ENCODE data around the gene JADE1.

Gene JADE1

DNA sequence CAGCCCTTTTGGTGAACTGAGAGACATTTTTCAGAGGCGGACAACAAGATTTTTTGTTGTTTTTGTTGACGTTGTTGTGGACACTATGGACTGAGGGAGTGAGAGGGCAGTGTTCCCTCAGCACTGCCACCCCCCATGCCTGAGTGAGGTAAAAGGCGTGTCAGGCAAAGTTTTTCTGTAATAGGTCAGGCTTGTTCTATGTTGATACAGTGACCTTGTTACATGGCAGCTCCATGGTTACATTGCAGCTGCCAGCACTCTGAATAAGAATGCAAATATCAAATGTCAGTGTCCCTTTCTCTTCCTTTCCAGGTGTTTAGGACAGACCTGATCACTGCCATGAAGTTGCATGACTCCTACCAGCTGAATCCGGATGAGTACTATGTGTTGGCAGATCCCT, 36.6 kb downstream of the JADE1 start:
- DNase-seq (ENCODE audit: low spot score): no peak

DNA sequence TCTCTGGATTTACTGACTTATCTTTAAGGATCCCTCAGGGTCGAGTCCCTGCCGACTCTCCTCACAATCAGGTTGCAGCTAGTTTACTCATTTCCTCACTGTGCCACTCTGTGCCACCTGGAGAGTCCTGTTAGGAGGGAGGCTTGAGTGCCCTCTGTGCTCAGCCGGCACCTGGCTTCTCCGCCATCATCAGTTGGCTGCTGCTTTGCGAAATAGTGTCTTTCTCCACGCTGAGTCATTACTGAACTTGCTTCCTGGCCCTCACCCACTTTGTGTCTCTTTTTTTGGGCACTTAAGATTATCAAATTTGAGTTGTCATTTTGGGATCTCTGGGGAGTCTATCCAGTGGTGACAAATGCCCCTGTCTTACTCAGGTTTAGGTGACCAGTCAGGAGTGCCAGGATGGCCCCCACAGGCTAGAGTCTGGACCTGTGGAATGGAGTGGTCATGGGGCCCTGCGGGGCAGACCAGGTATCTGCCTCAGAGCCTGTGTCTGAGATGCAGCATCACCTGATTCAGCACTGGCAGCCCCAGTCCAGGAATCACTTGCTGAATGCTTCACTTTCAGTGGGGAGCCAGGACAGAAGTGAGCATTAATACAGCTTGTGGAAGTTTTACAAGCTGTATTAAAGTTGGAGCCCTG, 37.7 kb downstream of the JADE1 start:
- DNase-seq (ENCODE audit: low spot score): no peak

DNA sequence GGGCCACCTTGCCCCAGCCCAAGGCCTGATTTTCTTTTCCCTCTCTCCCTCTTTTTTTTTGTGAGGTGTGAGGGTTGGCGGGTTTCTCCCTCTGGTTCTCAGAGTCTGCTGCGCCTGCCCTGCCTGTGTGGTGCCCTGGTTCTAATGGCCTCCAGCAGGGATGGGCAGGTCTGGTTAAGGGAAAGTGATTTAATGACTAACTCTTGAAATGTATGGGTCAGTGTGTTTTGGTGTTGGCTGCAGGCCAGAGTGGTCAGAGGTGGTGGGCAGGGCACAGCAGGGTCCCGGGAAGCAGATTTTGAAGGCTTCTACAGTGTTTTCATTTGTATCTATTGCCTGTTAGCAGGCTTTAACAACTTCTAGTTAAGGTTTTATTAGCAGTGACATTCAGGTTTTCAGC, 39.0 kb downstream of the JADE1 start:
- no peak for DNase-seq (ENCODE audit: low spot score)

DNA sequence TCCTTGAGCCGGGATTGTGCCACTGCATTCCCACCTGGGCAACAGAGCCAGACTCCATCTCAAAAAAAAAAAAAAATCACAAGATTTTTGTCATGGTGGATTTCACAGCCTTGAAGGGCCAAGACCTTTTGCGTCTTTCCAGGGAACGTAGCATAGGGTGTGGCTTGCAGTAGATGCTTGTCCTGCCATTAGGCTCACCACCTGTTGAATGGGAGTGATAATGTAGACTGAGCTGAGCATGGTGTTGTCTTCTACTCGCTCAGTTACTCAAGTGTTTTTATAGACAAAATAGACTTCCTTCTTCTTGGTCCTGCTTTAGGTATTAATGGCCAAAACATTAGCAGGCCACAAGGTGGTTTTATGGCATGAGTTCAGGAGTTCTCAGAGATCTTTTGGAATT, 40.8 kb downstream of the JADE1 start:
- DNase-seq (ENCODE audit: low spot score): no peak

DNA sequence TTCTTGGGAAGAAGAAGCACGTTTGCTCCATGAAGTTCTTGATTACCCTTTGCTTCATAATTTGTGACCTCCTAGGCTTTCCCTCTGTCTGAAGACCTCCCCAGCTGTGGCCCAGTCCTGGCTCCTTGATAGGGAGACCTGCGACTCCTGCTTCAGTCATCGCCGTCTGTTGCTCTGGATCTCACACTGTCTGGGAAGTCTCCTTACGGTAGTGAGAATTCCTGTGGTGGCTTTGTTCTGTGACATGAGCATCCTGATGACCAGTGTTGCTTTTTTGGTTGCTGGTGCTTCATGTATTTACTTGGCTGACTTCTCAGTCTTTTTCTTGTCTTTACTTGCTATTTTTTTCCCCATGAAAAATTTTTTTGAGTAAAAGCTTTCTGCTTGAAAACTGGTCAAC, 44.2 kb downstream of the JADE1 start:
- DNase-seq (ENCODE audit: low spot score): no peak

DNA sequence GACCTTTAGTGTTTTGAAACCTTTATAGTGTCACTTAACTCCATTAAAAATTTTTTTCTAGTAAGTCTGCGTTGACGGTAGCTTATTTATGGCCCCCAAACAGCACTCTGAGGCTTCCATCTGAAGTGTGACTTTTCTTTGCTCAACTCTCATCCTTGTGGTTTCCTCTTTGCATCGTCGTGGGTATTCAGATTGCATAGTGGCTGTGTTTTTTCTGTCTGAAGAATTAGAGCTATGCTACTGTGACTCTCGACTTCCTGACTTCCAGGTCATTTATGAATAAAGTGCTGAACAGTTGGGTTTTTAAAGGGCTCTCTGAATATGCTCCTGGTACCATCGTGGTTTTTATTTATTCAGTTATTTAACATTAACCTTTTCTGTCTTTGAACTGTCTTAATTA, 44.9 kb downstream of the JADE1 start:
- DNase-seq (ENCODE audit: low spot score): peak; percentile 27

DNA sequence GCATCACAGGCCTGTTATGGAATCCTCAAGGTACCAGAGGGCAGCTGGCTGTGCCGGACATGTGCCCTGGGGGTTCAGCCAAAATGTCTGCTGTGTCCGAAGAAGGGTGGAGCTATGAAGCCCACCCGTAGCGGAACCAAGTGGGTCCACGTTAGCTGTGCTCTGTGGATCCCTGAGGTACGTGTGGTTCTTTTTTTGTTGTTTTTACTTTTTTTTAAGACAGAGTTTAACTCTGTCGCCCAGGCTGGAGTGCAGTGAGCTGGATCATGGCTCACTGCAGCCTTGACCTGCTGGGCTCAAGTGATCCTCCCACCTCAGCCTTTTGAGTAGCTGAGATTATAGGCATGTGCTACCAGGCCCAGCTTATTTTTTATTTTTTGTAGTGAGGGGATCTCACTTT, 46.1 kb downstream of the JADE1 start:
- no peak for DNase-seq (ENCODE audit: low spot score)

DNA sequence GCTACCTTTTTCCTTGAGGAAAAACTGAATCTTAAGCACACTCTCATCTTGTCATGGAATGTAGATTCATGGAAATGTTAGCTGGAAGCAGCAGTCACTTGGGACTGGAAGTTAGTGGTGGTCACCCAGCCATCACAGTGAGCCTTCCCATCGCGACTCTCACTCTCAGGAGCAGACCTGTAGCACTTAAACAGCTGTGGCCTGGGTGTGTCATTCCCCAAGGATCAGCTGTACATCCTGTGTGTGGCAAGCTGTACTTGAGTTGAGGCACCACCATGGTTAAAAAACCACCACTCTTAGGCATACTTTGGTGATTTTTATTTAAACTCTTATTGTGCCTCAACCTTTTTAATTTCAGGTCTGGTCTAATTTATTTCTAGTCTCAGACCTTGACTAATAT, 46.7 kb downstream of the JADE1 start:
- DNase-seq (ENCODE audit: low spot score): no peak

DNA sequence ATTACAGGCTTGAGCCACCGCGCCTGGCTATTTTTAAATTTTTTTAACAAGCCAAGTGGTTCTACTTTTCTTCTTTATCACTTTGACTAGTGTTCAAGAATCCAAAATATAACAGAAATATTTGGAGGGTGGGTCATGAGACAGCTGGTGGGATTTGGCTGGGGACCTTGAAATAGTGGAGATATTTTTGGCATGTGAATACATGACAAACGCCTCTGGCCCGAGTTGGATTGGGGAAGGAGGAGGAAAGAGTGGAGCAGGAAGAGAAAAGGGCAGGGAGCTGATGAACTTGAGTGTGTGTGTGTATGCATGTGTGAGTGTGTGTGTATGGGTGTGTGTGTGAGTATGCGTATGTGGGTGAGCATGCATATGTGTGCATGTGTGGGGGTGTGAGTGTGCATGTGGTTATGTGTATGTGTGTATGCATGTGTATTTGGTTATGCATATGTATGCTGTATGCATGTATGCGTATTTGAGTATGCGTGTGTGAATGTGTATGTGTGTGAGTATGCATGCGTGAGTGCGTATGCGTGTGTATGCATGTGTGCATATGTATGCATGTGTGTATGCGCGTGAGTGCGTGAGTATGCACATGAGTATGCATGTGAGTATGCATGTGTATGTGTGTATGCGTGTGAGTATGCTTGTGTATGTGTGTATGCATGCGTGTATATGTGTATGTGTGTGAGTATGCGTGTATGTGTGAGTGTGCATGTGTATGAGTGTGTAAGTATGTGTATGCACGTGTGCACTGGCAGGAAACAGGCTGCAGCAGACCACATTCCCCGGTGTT, 49.6 kb downstream of the JADE1 start:
- peak; percentile 70 for DNase-seq (ENCODE audit: low spot score)

DNA sequence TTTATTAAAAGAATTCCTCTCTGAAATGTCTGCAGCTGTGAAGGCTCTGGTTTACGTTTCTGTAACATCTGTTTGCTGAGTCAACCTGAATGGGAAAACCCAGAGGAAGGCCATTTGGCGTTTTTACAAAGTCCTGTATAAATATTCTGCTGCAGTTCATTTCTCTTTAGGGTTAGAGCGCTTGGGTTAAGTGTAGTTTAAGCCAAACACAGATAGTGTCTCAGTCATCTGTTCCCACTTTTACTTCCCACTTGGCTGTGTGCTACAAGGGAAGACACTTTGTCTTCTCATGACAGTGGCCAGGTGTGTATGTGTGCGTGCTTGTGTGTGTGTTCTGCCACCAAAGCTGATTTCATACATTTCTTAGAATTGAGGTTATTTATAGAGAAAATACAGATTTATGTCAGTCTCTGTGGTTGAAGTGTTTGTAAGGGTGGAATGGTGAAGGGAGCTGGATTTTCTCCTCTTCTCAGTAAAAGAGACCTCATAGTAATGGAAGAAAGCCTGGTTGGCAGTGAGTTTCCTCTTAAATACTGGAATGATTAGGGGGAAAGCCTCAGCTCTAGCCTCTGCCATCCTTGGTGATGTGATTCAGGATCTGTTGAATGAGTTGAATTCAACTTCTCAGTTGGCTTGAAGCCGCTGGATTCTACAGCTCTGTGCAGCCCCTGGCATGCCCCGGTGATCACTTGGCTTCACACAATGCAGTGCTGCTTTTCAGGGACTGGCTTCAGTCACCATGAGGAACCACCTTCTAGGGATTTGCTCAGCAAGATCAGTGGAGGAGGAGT, 50.6 kb downstream of the JADE1 start:
- peak; percentile 69 for DNase-seq (ENCODE audit: low spot score)

DNA sequence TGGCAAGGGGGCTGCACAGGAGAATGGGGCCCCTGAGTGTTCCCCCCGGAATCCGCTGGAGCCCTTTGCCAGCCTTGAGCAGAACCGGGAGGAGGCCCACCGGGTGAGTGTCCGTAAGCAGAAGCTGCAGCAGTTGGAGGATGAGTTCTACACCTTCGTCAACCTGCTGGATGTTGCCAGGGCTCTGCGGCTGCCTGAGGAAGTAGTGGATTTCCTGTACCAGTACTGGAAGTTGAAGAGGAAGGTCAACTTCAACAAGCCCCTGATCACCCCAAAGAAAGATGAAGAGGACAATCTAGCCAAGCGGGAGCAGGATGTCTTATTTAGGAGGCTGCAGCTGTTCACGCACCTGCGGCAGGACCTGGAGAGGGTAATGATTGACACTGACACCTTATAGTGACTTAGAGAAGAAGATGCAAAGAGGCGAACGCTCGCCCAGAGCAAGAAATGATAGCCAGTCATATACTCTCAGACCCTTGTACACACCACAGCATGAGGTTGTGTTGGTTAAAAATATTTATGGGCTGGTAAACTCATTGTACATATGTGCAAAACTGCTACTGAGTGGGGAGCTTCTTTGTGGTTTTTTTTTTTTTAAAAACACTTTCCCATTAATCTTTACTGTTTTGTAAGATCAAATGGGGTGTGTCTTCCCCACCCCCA, 52.5 kb downstream of the JADE1 start:
- DNase-seq (ENCODE audit: low spot score): no peak

DNA sequence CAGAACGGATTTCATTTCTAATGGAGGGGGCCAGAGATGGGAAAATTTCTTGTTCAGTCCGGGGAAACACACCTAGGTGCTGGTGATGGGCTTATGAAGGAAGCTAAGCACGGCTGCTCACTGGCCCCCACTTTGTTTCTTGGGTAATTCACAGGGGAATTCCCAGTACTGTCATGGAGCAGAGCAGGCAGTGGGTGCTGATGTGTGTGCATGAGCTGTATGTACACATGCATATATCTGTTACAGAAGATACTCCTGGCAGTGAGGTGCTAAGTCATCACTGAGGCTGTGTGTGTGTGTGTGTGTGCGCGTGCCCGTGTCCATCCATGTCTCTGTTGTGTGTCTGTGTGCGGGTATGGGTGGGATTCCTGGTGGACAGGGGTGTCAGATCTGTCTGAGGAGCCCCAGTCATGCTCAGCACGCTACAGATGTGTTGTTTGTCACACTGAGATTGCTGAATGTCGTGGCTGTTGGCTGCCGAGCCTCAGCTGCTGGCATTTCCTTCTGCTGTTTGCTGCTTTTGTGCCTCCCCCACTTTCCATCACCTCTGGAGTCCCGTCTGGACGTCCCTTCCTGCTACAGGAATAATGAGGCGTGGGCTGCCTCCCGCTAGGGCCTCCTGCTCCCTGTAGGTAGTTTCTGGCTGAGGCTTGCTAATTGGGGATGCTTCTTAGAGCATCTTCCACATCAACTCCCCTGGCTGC, 53.3 kb downstream of the JADE1 start:
- DNase-seq (ENCODE audit: low spot score): no peak

DNA sequence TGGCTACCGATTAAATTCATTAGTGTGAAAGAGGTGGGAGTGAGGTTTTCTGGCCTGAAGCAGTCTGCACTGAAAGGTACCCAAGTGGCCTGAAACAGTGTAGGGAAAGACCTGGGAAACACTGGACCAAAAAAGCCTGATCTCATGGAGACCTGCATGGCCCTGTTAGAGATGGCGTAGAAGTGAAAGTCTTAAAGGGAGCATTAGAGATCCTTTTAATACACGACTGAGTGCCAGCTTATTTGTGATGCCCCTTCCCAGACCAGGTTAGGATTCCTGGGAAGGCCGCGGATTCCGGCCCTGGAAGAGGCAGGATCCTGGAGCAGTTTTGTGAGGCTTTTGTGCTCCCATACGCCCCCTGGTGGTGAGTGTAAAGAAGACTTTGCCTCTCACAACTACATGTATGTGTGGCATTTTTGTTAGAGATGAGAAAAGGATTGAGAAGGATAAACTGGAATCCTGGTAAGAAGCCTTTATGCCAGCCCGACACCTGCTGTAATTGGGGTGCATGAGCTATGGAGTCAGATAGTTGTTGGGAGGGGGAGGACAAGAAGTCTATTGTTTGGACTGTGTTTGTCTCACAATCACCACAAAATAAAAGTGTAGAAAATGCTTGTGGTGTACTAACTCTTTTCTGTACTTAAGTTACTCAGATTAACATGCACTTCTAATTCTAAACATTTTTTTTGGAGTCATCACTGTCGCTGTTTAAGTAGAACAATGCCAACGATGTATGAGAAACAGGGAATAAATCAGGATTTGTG, 54.0 kb downstream of the JADE1 start:
- peak; percentile 85 for DNase-seq (ENCODE audit: low spot score)

DNA sequence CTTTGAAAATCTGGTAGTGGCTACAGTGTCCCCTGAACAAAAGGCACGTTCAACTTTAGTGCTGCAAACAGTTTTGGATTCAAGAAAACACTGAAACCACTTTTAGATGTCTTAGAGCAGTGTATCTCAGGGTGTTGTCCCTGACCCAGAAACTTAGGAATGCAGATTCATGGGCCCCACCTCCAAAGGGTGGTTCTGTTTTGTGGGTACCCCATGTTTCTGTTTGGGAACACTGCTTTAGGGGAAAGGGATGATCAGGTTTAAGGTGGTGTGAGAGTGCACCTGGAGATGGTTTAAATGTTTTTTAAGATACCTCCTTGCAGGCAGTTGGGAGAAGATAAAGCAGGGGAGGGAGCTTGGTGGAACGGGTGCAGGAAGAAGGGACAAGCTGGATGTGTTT, 55.6 kb downstream of the JADE1 start:
- DNase-seq (ENCODE audit: low spot score): no peak

DNA sequence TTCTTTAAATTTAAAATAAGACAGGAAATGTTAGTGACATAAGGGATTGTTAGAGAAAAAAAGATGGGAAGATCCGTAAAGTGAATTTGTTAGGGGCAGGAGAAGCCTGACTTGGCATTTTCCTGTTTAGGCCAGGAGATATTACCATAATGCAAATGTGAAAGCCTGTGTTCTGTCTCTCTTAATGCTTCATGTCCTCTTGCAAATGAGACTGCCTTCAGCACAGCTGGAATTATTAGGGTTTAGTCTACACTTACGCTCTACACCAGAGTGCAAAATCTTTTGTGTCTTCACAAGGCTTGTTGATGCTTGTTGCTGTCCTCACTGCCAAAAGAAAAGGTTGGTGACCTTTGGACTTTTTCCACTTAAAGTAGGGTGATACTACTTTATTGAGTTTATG, 56.8 kb downstream of the JADE1 start:
- no peak for DNase-seq (ENCODE audit: low spot score)

DNA sequence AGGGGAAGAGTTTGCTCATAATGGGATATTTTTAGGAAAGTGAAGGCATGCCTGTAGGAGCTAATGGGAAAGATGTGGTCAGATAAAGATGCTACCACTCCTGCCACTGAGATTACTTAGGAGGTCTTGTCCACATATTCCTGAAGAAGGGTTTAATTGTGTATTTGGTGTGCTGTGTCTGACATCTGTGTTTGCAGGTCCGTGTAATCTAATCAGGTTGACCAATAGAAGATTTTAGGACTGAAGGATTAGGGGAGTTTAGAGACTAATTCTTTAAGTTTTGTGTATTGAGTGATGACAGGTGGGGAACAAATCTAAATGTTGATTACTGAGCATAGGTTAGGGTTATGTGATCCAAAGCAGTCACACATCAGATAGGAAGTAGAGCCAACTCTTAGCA, 57.2 kb downstream of the JADE1 start:
- no peak for DNase-seq (ENCODE audit: low spot score)

DNA sequence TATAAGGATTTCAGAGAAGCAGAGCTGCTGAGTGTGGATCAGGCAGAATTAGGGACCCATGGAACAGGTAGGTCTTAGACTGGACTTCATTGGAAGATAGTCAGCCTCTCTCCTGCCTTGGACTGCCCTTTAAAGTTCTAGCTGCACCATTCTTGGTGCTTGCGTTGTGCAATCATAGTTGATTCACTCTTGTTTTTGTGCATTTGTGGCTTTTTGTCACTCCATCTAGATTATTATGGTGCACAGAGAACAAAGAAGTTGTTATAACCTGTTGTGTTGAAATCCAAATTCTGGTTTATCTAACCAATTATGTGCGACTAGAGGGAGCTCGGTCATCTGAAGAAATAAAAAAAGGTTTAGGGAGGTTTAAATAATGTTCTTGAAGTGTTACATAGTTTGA, 59.3 kb downstream of the JADE1 start:
- no peak for DNase-seq (ENCODE audit: low spot score)

DNA sequence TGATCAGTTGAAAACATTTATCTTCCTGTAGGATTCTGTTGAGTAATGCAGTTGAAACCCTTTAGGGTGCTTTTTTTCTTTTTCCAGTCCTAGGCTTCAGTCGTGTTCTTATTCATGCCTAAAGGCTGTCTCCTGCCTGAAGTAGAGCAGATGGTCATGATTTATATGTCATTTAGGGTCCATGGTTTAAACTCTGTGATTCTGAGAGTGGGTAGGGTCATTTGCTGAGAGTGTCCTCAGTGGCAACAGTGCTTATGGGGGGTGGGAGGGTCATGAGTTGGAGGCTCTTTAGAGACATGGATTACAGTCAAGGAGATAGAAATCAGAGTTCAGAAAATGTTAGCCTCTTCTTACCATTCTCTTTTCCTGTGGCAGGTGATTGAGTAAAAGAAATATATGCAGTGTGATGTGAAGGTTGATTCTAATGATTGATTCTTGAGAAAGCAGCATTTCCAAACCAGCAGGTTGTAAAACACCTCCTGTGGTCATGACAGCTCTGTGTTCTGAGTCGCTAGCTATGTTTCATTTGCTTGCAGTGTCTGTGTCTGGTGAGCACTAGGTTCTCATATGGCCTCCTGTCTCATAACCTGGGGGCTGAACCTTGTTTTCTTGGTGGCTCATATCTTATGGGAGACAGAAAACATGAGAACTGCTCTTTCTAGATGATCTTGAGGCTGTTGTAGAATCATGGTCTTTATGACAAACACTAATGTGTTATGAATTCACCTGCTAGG, 60.4 kb downstream of the JADE1 start:
- DNase-seq (ENCODE audit: low spot score): no peak

DNA sequence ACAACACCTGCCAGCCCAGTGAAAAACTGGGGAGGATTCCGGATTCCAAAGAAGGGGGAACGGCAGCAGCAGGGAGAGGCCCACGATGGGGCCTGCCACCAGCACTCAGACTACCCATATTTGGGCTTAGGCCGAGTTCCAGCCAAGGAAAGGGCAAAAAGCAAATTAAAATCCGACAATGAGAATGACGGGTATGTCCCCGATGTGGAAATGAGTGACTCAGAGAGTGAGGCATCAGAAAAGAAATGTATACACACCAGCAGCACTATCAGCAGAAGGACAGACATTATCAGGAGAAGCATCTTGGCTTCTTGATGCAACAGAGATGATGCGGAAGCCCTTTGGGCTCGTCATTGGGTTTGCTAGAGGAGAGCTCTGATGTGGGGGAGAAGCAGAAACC, 62.4 kb downstream of the JADE1 start:
- DNase-seq (ENCODE audit: low spot score): peak; percentile 69

DNA sequence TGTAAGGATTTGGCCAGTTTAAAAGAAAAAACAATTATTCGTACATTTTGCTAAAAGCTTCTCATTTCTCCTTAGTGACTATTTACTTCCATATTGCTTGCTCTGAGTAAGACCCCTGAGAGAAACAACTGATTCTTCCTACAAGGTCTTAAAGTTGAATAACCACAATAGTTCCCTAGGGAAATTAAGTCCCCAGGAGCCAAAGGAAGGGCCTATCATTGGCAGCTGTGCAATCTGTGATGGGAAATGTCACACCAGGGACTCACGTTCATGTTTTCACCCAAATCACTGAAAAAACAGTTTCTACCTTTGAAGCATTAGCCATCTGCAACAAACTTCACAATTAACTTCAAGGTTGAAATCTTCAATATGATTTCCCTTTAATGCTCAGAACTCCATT, 66.7 kb downstream of the JADE1 start:
- DNase-seq (ENCODE audit: low spot score): no peak

DNA sequence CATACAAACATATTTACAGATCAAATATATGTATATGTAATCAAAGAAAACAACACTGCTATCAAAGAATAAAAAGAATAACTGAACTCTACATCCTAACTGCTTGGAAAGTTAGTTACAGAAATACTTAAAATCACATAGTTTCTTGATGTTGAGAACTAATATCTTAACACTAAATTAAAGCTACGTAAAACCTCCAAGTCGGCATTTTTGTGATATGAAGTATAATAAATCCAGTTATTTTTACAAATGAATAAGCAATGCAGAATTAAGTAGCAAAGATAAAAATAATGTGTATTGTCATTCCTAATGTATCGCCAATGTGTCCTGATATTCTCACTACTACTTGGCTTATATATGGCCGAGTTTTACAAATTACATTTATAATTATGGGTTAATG, 68.4 kb downstream of the JADE1 start:
- no peak for DNase-seq (ENCODE audit: low spot score)

All from GM03348 (cell line).